A549 treated with ZK216348 at 1 μM for 4 hours (cell line): ENCODE data around the gene LMX1B. TPM values are rescaled to one million over a fixed set of nuclear protein-coding genes. Genes with fewer than 3 reads are reported as not detected.

Experiments
- total RNA-seq: library from RNA; stranded (reverse); fragments of 200-300 nt; extraction: Qiagen RNA extraction; gene quantifications from 5 replicates; pipeline ENCODE4 v1.2.3, GENCODE V29; 2022; ENCODE audit warnings: low read depth

The LMX1B gene
- total RNA-seq: 0.67 to 2.4 TPM (median 1.8 TPM) in 5 replicates

DNA sequence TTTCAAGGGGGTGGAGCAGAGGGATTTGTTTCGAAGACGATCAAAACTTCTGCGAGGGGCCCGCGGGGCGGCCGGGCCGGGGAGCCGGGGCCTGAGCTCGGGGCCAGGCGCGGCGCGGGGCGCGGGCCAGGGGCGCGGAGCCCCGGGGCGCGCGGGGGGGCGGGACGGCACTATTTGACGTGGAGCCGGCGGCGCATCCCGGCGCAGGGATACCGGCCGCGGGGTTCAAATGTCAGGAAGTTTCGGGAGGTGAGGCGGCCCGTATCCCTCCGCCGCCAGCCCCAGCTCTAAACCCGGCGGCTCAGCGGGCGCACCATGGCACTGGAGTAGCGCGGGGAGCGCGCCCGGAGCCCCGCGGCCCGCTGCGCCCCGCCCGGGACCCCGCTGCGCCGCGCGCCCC is at the start of gene LMX1B:
LMX1B (plus strand) TSS at position 278 of the 400 bp plus-strand sequence. CDS start 522 bp downstream, outside the sequence.

Other genes with a start within 250 kb of the LMX1B start
- 5.5 to 8.0 TPM (median 6.4 TPM) in 5 replicates for gene ZBTB43, start 191.1 kb downstream of the LMX1B start, total RNA-seq
- 2.8 to 4.7 TPM (median 3.9 TPM) in 5 replicates for gene ZBTB34, start 246.7 kb downstream of the LMX1B start, total RNA-seq